IMR-90 (cell line): ENCODE measurements around the gene PSMD12. TPM values are rescaled to one million over a fixed set of nuclear protein-coding genes. Genes with fewer than 3 reads are reported as not detected.
"Not testable (repeated sequence)": the region's sequence is repeated elsewhere in the genome, so short reads cannot be mapped to it uniquely, and the experiment has no call there.

ENCODE experiments used
- ATAC-seq: fragments of 200-7000 bp; cut with Tn5 transposase; 2 replicates; pipeline ENCODE4 v1.9.1; 2020; ENCODE audit warnings: low read depth, mild to moderate bottlenecking, moderate library complexity
- BruUV-seq: library from RNA; stranded (reverse); fragments of 400-500 nt; replicated peaks from 2 replicates; lab custom pipeline; 2021; lab: Mats Ljungman, UMichigan
- CTCF ChIA-PET: fragments of 300-600 bp; formaldehyde crosslinking; extraction: SDS; loops from one replicate; lab custom pipeline; 2021; ENCODE audit warnings: antibody characterized with exemption; lab: Yijun Ruan, JAX
- POLR2A ChIA-PET: fragments of 300-600 bp; sonication (Branson Sonifier 250); formaldehyde crosslinking; loops from one replicate; lab custom pipeline; 2022; ENCODE audit warnings: antibody characterized with exemption; ENCODE audit not compliant: unreplicated experiment; lab: Charles Lee
- DNase-seq: peaks from one replicate; pipeline ENCODE4 v3.0.0; 2013
- H2AFZ ChIP-seq: replicated peaks from 2 replicates; pipeline ENCODE3; 2013; ENCODE audit warnings: low read length, mild to moderate bottlenecking; ENCODE audit not compliant: poor library complexity
- H2AK5ac ChIP-seq: 2 replicates; pipeline ENCODE4 v1.6.1; 2013; ENCODE audit warnings: low read depth, low read length, inconsistent platforms
- H2AK9ac ChIP-seq: replicated peaks from 2 replicates; pipeline ENCODE3; 2013; ENCODE audit warnings: mild to moderate bottlenecking, low read depth, low read length, moderate library complexity; ENCODE audit not compliant: poor library complexity
- H2BK120ac ChIP-seq: 2 replicates; pipeline ENCODE4 v1.6.1; 2013; ENCODE audit warnings: low read depth, low read length, inconsistent platforms
- H2BK15ac ChIP-seq: 3 replicates; pipeline ENCODE4 v1.6.1; 2013; ENCODE audit warnings: low read depth, low read length, inconsistent platforms
- H2BK20ac ChIP-seq: 2 replicates; pipeline ENCODE4 v1.6.1; 2013; ENCODE audit warnings: low read depth, mild to moderate bottlenecking, inconsistent platforms, low read length, moderate library complexity
- H2BK5ac ChIP-seq: 2 replicates; pipeline ENCODE4 v1.6.1; 2013; ENCODE audit warnings: mild to moderate bottlenecking, low read depth, low read length, inconsistent platforms; ENCODE audit not compliant: poor library complexity, severe bottlenecking
- H3K14ac ChIP-seq: replicated peaks from 2 replicates; pipeline ENCODE4 v1.6.1; 2013; ENCODE audit warnings: low read depth, low read length, inconsistent platforms
- H3K18ac ChIP-seq: 2 replicates; pipeline ENCODE4 v1.6.1; 2013; ENCODE audit warnings: low read depth, low read length, control low read depth
- H3K23ac ChIP-seq: 2 replicates; pipeline ENCODE4 v1.6.1; 2013; ENCODE audit warnings: low read depth, low read length, inconsistent platforms
- H3K27ac ChIP-seq: 2 replicates; pipeline ENCODE4 v1.5.1; 2013; ENCODE audit warnings: mild to moderate bottlenecking, control low read depth, low read length; ENCODE audit not compliant: insufficient read depth
- H3K27me3 ChIP-seq: 2 replicates; pipeline ENCODE4 v1.6.1; 2013; ENCODE audit warnings: low read length; ENCODE audit not compliant: control insufficient read depth, insufficient read depth
- H3K36me3 ChIP-seq: 2 replicates; pipeline ENCODE4 v1.6.1; 2013; ENCODE audit warnings: low read length, mixed read lengths; ENCODE audit not compliant: control insufficient read depth, insufficient read depth
- H3K4ac ChIP-seq: 2 replicates; pipeline ENCODE4 v1.6.1; 2013; ENCODE audit warnings: low read depth, low read length, inconsistent platforms
- H3K4me1 ChIP-seq: 2 replicates; pipeline ENCODE4 v1.6.1; 2013; ENCODE audit warnings: low read length, mixed read lengths; ENCODE audit not compliant: control insufficient read depth, insufficient read depth
- H3K4me2 ChIP-seq: 2 replicates; pipeline ENCODE4 v1.6.1; 2013; ENCODE audit warnings: low read depth, mild to moderate bottlenecking, control low read depth, low read length, moderate library complexity
- H3K4me3 ChIP-seq: 2 replicates; pipeline ENCODE4 v1.5.1; 2013; ENCODE audit warnings: low read depth, mild to moderate bottlenecking, control low read depth, low read length, moderate library complexity; ENCODE audit not compliant: insufficient read depth
- H3K56ac ChIP-seq: 2 replicates; pipeline ENCODE4 v1.6.1; 2013; ENCODE audit warnings: low read length, inconsistent platforms; ENCODE audit not compliant: insufficient read depth; ENCODE audit errors: extremely low read depth
- H3K79me1 ChIP-seq, 2 experiments: 2 replicates each; pipeline ENCODE4 v1.6.1; 2013; ENCODE audit warnings: low read length in 2 of 2, inconsistent platforms in 1 of 2, low read depth in 1 of 2
- H3K9ac ChIP-seq: 2 replicates; pipeline ENCODE4 v1.6.1; 2013; ENCODE audit warnings: low read depth, low read length, control low read depth
- H3K9me1 ChIP-seq: 2 replicates; pipeline ENCODE4 v1.6.1; 2013; ENCODE audit warnings: low read length, inconsistent platforms; ENCODE audit not compliant: insufficient read depth
- H3K9me3 ChIP-seq: 2 replicates; pipeline ENCODE4 v1.6.1; 2013; ENCODE audit warnings: low read length; ENCODE audit not compliant: control insufficient read depth, insufficient read depth
- H4K20me1 ChIP-seq: 2 replicates; pipeline ENCODE4 v1.6.1; 2013; ENCODE audit warnings: low read length, inconsistent platforms; ENCODE audit not compliant: insufficient read depth
- H4K5ac ChIP-seq: 2 replicates; pipeline ENCODE4 v1.6.1; 2013; ENCODE audit warnings: mild to moderate bottlenecking, low read depth, low read length, control low read depth
- H4K8ac ChIP-seq, 2 experiments: 2 replicates each; pipeline ENCODE4 v1.6.1; 2013; ENCODE audit warnings: low read depth in 2 of 2, low read length in 2 of 2, control low read depth in 1 of 2, inconsistent platforms in 1 of 2
- H4K91ac ChIP-seq: 2 replicates; pipeline ENCODE4 v1.6.1; 2013; ENCODE audit warnings: low read depth, low read length, inconsistent platforms; ENCODE audit not compliant: insufficient read depth
- WGBS, 2 experiments: methylation state at CpG; one replicate each; pipeline versions ENCODE4 v1.1.5 to v1.1.7; 2013; ENCODE audit warnings: missing lambda C conversion rate in 2 of 2; ENCODE audit not compliant: insufficient read length in 1 of 2; ENCODE audit errors: extremely low coverage in 2 of 2; 5-methylcytosine and 5-hydroxymethylcytosine counted together
- dilution Hi-C: fragments of 300-500 bp; cut with HindIII; formaldehyde crosslinking; loops from one replicate; pipeline ENCODE4 v1.14.3; 2018; ENCODE audit warnings: low sequenced_read_pairs; ENCODE audit not compliant: unreplicated experiment
- in situ Hi-C: fragments of 300-500 bp; cut with MboI; formaldehyde crosslinking; loops from 3 replicates; pipeline ENCODE4 v1.14.3; 2019; ENCODE audit warnings: low sequenced_read_pairs, inconsistent platforms, mixed read lengths
- intact Hi-C: fragments of 100-400 bp; cut with micrococcal nuclease; formaldehyde crosslinking; loops from 2 replicates; pipeline ENCODE4 v1.10.0; 2022
- polyA plus RNA-seq, 3 experiments: library from polyadenylated mRNA; depleted of rRNA; stranded (reverse); fragments of >200 nt; gene quantifications; 2 replicates each; pipeline ENCODE4 v1.2.3, GENCODE V29; 2012; ENCODE audit warnings: low replicate concordance in 1 of 3
- total RNA-seq: library from RNA; depleted of rRNA; stranded (reverse); fragments of >200 nt; gene quantifications from 2 replicates; pipeline ENCODE4 v1.2.3, GENCODE V29; 2012

Gene PSMD12
- total and polyA plus RNA-seq, 2 of the 4 experiments (the other 2 are of a cell fraction) = 17.9 to 39.7 TPM

- H3K14ac ChIP-seq, in situ Hi-C loops, H3K4me2 ChIP-seq, H3K56ac ChIP-seq, H3K27me3 ChIP-seq, H2AK5ac ChIP-seq, DNase-seq, H2AK9ac ChIP-seq, H3K9ac ChIP-seq, H3K23ac ChIP-seq, H3K36me3 ChIP-seq, H2AFZ ChIP-seq, H4K91ac ChIP-seq, H3K4ac ChIP-seq, H3K4me1 ChIP-seq, H3K27ac ChIP-seq, dilution Hi-C loops, H3K4me3 ChIP-seq, H4K20me1 ChIP-seq, BruUV-seq, H2BK20ac ChIP-seq, H4K5ac ChIP-seq, H2BK15ac ChIP-seq, H3K79me1 ChIP-seq, H4K8ac ChIP-seq, H2BK5ac ChIP-seq, H3K9me1 ChIP-seq, ATAC-seq, H3K9me3 ChIP-seq, H3K18ac ChIP-seq, POLR2A ChIA-PET, H2BK120ac ChIP-seq, intact Hi-C loops: not testable (repeated sequence)
- WGBS, 2 experiments = 90% methylated on average over 7 of the region's 13 CpGs; no CpG with 5 or more reads in 1 of the 2 experiments
- CTCF ChIA-PET = interaction anchor here (0.7 kb wide), 1 partner anchor 16 kb away, joined by 3 read pairs; no protein-coding TSS in a partner anchor
Measured at GRCh38 chr17:67321486-67321885, 44.9 kb downstream of the PSMD12 start.
